GM18502 (cell line): ENCODE measurements around the gene COL12A1.
"Not testable (repeated sequence)": the region's sequence is repeated elsewhere in the genome, so short reads cannot be mapped to it uniquely, and the experiment has no call there.

Experiments
- ATAC-seq: cut with Tn5 transposase; IDR thresholded peaks from one replicate; pipeline ENCODE4 v1.9.1; 2021; ENCODE audit warnings: mild to moderate bottlenecking; ENCODE audit not compliant: unreplicated experiment, poor library complexity

Gene COL12A1

GRCh38 chr6:75186581-75186980 lies 19.3 kb downstream of the COL12A1 start:
- not testable (repeated sequence) for ATAC-seq

- ATAC-seq: no peak
Measured at GRCh38 chr6:75183099-75183541, 22.7 kb downstream of the COL12A1 start.

GRCh38 chr6:75180864-75181263 lies 25.0 kb downstream of the COL12A1 start:
- no peak for ATAC-seq

GRCh38 chr6:75178757-75179156 lies 27.1 kb downstream of the COL12A1 start:
- ATAC-seq: no peak

- no peak for ATAC-seq
Measured at GRCh38 chr6:75176076-75176582, 29.7 kb downstream of the COL12A1 start.

GRCh38 chr6:75171986-75172385 lies 33.9 kb downstream of the COL12A1 start:
- ATAC-seq: no peak

- ATAC-seq: no peak
Measured at GRCh38 chr6:75171567-75171966, 34.3 kb downstream of the COL12A1 start.

- no peak for ATAC-seq
Measured at GRCh38 chr6:75170691-75171560, 34.9 kb downstream of the COL12A1 start.

- no peak for ATAC-seq
Measured at GRCh38 chr6:75169689-75170586, 35.9 kb downstream of the COL12A1 start.

GRCh38 chr6:75167851-75168250 lies 38.0 kb downstream of the COL12A1 start:
- no peak for ATAC-seq

- ATAC-seq: no peak
Measured at GRCh38 chr6:75167325-75167724, 38.5 kb downstream of the COL12A1 start.

- ATAC-seq: no peak
Measured at GRCh38 chr6:75166773-75167172, 39.1 kb downstream of the COL12A1 start.

GRCh38 chr6:75166236-75166635 lies 39.6 kb downstream of the COL12A1 start:
- ATAC-seq: no peak

- no peak for ATAC-seq
Measured at GRCh38 chr6:75158176-75158575, 47.7 kb downstream of the COL12A1 start.

GRCh38 chr6:75157336-75157735 lies 48.5 kb downstream of the COL12A1 start:
- ATAC-seq: no peak

GRCh38 chr6:75156186-75156878 lies 49.5 kb downstream of the COL12A1 start:
- ATAC-seq: no peak

- ATAC-seq: no peak
Measured at GRCh38 chr6:75155631-75156030, 50.2 kb downstream of the COL12A1 start.

GRCh38 chr6:75154973-75155372 lies 50.9 kb downstream of the COL12A1 start:
- ATAC-seq: no peak

GRCh38 chr6:75150685-75151412 lies 55.0 kb downstream of the COL12A1 start:
- no peak for ATAC-seq

GRCh38 chr6:75149696-75150095 lies 56.2 kb downstream of the COL12A1 start:
- ATAC-seq: no peak
